NT2/D1 (cell line): ENCODE measurements around the gene IGF1R.

Experiments
- DNase-seq: peaks from one replicate; pipeline ENCODE4 v3.0.0-alpha.2; 2011; ENCODE audit warnings: low read depth, low spot score
- H3K27me3 ChIP-seq: 2 replicates; pipeline ENCODE4 v1.6.0; 2011; ENCODE audit warnings: mild to moderate bottlenecking; ENCODE audit not compliant: insufficient read length, insufficient read depth
- H3K36me3 ChIP-seq: 2 replicates; pipeline ENCODE4 v1.6.1; 2011; ENCODE audit warnings: mild to moderate bottlenecking, low read length, mixed read lengths; ENCODE audit not compliant: insufficient read depth, insufficient read length
- H3K4me1 ChIP-seq: 2 replicates; pipeline ENCODE4 v1.5.1; 2011; ENCODE audit not compliant: insufficient read depth, insufficient read length
- H3K4me3 ChIP-seq: 2 replicates; pipeline ENCODE4 v1.5.1; 2011; ENCODE audit warnings: low read depth; ENCODE audit not compliant: insufficient read length
- H3K9ac ChIP-seq: 2 replicates; pipeline ENCODE4 v1.6.0; 2011; ENCODE audit warnings: low read depth; ENCODE audit not compliant: insufficient read length
- H3K9me3 ChIP-seq: 2 replicates; pipeline ENCODE4 v1.5.1; 2011; ENCODE audit warnings: mild to moderate bottlenecking, low read length; ENCODE audit not compliant: insufficient read depth
- SUZ12 ChIP-seq: IDR thresholded peaks from 2 replicates; pipeline ENCODE4 v1.6.1; 2011; ENCODE audit not compliant: insufficient read length, insufficient read depth; ENCODE audit errors: extremely low read depth
- YY1 ChIP-seq: IDR thresholded peaks from 2 replicates; pipeline ENCODE4 v1.6.1; 2011; ENCODE audit not compliant: insufficient read length, insufficient read depth
- ZNF274 ChIP-seq: IDR thresholded peaks from 2 replicates; pipeline ENCODE4 v1.6.1; 2011; ENCODE audit warnings: mild to moderate bottlenecking, low read depth, low read length

IGF1R gene

DNA sequence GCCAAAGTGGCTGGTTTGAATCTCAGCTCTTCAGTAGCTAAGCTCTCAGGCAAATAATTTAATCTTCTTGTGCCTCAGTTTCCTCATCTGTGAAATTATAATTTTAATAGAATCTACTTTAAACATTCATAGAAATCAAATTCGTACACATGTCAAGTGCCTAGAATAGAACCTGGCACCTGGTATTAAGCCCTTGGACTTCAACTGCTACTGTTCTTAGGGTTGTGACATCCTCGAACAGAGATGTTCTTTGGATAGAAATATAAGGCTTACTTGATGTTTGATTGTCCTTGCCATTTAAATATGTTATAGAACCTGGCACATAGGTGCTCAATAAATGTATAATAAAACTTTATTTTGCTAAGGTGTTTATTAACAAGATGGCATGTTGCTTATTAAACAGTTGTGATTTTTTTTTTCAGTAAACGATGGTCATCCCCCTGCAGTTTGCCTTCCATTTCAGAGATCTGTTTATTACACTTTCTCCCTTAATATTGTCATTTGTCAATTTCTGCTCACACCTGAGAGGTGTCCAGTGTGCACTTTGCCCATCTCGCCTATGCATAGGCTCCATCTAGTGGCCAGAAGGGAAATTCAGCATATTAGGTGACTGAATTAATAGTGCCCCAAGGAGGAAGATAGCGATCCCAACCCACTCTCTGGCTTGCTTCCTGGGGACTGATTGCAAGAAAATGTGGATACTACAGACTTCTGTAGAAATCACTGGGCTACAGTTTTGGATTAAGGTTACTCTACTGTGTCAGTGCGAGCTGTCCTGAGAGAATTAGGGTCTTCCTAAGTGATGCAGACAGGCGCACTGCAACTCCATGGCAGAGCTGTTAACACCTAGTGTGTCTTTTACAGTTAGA lies 10.7 kb downstream of the IGF1R start:
- TF ChIP-seq ZNF274 (no peak), YY1 (no peak), SUZ12 (no peak)
- Histone ChIP-seq H3K9me3 (no peaks in the 10 kb centered on the region), H3K36me3 (peaks cover 21% of the 10 kb centered on the region), H3K9ac (no peak overlapping the region), H3K27me3 (no peaks in the 10 kb centered on the region), H3K4me3 (no peak overlapping the region), H3K4me1 (peaks cover 9% of the 10 kb centered on the region)
- no peak for DNase-seq

DNA sequence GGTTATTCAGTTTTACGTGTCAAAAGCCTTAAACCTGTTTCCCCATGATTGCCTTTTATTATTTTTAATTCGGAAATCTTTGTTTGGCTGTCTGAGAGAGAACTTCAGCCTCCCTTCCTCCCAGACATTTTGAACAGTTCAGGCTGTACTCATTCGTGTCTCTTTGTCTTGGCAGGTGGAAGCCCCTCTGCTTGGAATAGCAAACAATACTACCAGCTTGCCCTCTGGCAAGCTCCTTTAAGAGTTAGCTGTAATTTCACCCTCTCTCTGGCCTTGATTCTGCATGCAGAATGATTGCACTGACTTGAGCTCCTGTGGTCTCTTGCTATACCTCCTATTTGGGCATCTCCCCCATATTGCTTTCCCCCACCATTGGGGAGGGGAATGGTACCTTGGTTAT lies 11.7 kb downstream of the IGF1R start:
- TF ChIP-seq SUZ12 (no peak), ZNF274 (no peak), YY1 (no peak)
- Histone ChIP-seq H3K4me3 (no peak overlapping the region), H3K27me3 (no peaks in the 10 kb centered on the region), H3K4me1 (peaks cover 9% of the 10 kb centered on the region), H3K9me3 (no peaks in the 10 kb centered on the region), H3K9ac (no peak overlapping the region), H3K36me3 (peaks cover 21% of the 10 kb centered on the region)
- no peak for DNase-seq

DNA sequence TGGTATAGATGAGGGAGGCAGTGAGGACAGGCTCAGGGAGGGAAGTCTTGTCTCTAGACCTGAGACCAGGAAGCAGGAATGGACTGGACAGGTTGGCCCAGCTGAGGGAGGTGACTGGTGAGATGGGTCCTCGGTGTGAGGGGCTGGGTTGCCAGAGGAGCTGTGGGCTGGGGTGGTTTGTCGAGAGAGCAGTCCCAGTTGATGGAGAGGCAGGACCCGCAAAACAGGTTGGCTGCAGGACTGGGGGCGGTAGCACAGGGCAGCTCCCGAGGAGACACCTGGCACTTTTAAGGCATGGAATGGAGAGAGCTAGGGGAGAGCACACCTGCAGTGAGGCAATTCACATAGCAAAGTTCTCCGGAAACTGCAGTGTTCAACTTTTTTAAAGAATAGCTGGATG lies 14.7 kb downstream of the IGF1R start:
- Histone ChIP-seq H3K9me3 (no peaks in the 10 kb centered on the region), H3K36me3 (peaks cover 28% of the 10 kb centered on the region), H3K9ac (no peak overlapping the region), H3K4me3 (no peak overlapping the region), H3K27me3 (no peaks in the 10 kb centered on the region), H3K4me1 (peaks cover 14% of the 10 kb centered on the region)
- TF ChIP-seq YY1 (no peak), ZNF274 (no peak), SUZ12 (no peak)
- DNase-seq: no peak

DNA sequence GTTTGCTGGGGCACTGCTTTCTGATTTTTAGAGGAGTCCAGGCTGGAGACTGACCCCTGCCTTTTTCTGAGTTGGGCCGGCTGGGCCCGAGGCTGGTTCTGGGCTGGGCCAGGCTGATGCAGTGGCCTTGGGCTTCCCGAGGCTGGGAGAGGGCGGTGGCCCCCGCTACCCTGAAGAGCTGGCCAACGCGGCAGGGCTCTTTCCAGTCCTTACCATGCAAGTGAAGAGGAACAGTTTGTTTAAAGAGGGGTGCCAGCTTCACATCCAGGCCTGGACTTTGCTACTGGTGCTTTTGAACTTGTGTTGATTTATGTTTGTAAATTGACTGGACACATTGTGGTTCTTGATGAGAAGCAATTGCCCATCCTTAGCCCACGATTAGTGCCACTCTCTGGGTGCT lies 15.3 kb downstream of the IGF1R start:
- Histone ChIP-seq H3K9me3 (no peaks in the 10 kb centered on the region), H3K4me3 (no peak overlapping the region), H3K27me3 (no peaks in the 10 kb centered on the region), H3K9ac (no peak overlapping the region), H3K36me3 (peaks cover 28% of the 10 kb centered on the region), H3K4me1 (peaks cover 14% of the 10 kb centered on the region)
- DNase-seq: no peak
- TF ChIP-seq YY1: no peak
- TF ChIP-seq ZNF274: no peak
- no peak for TF ChIP-seq SUZ12

DNA sequence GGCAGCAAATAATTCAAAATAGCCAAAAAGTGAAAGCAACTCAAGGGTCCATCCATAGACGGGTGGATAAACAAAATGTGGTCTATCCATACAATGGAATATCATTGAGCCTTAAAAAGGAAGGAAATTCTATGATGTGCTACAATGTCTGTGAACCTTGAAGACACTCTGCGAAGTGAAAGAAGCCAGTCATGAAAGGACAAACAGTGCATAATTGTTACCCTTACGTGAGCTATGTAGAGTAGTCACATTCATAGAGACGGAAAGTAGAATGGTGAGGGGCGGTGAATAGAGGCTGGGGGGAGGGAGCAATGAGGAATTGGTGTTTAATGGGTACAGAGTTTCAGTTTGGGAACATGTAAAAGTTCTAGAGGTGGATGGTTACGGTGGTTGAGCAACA lies 18.1 kb downstream of the IGF1R start:
- Histone ChIP-seq H3K4me3 (no peak overlapping the region), H3K36me3 (peaks cover 25% of the 10 kb centered on the region), H3K4me1 (peaks cover 18% of the 10 kb centered on the region), H3K27me3 (no peaks in the 10 kb centered on the region), H3K9me3 (no peaks in the 10 kb centered on the region), H3K9ac (no peak overlapping the region)
- TF ChIP-seq YY1 (no peak), SUZ12 (no peak), ZNF274 (no peak)
- no peak for DNase-seq

DNA sequence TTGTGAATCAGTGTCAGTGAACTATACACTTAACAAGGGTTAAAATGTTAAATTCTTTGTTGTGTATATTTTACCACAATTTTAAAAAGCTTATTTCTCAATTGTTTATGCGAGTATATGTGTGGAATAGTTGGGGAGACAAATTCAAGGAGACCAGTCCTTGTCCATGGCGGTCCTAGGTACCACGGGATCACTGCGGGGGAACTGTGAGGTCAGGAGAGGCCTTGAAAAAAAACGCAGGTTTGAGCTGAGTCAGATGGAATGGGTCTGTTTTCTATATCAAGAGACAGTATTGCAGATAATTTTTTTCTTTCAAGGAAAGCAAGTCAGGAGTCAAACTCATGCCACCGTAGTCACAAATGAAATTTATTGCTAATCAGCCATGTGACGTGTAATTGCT lies 18.5 kb downstream of the IGF1R start:
- no peak for DNase-seq
- TF ChIP-seq YY1: no peak
- no peak for TF ChIP-seq SUZ12
- TF ChIP-seq ZNF274: no peak
- no peak overlapping the region for H3K9ac ChIP-seq
- H3K36me3 ChIP-seq: peaks cover 25% of the 10 kb centered on the region
- H3K27me3 ChIP-seq: no peaks in the 10 kb centered on the region
- no peaks in the 10 kb centered on the region for H3K9me3 ChIP-seq
- H3K4me1 ChIP-seq: peaks cover 18% of the 10 kb centered on the region
- no peak overlapping the region for H3K4me3 ChIP-seq

DNA sequence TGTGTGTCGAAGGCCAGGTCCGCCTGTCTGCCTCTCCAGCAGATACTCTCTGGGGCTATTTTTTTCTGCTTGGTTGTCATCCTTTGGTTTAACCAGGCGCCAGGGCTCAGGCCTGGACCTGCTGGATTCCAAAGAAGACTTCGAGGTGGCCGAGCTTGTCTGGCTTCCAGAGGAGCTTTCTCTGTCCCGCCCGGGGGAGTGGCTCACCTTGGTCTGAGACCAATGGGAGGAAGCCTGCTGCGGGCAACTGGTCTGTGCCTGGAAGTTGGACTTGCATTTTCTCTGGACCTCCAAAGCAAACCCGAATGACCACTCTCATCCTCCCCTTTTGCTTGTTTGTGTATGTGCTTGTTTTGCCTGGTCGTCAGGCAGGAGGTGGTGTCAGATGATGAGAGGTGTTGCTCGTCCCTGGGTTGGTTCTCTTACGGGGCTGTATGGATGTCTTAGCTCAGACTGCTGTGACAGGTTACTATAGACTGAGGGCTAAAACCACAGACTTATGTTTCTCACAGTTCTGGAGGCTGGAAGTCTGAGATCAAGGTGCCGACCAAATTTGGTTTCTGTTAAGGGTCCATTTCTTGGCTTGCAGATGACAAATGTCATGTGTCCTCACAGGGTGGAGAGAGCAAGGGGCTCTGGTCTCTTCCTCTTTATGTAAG lies 19.3 kb downstream of the IGF1R start:
- no peak for DNase-seq
- no peaks in the 10 kb centered on the region for H3K9me3 ChIP-seq
- H3K9ac ChIP-seq: no peak overlapping the region
- peaks cover 24% of the 10 kb centered on the region for H3K36me3 ChIP-seq
- H3K4me3 ChIP-seq: no peak overlapping the region
- H3K27me3 ChIP-seq: no peaks in the 10 kb centered on the region
- H3K4me1 ChIP-seq: peaks cover 17% of the 10 kb centered on the region
- TF ChIP-seq YY1: no peak
- no peak for TF ChIP-seq SUZ12
- no peak for TF ChIP-seq ZNF274
